ENCODE results near the gene RCAN2.

Gene RCAN2

DNA sequence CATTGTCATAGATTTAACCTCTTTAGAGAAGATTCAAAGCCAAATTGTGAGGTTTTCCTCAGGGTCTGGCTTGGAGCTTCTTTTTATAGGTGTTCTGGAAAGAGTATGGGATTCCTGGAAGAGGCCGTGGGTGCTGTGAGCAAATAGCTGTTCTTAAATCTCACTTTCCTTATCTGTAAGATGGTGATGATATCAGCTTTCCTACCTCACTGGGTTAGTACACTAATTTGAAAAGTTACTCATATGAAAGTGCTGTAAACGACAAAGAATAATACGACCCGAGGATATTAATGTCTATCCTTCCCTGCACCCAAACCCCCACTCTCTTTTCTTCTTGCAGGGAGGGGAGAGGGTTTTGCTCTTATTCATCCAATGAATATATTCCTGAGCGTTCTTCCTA, 203.6 kb downstream of the RCAN2 start:
- no peak for DNase-seq

DNA sequence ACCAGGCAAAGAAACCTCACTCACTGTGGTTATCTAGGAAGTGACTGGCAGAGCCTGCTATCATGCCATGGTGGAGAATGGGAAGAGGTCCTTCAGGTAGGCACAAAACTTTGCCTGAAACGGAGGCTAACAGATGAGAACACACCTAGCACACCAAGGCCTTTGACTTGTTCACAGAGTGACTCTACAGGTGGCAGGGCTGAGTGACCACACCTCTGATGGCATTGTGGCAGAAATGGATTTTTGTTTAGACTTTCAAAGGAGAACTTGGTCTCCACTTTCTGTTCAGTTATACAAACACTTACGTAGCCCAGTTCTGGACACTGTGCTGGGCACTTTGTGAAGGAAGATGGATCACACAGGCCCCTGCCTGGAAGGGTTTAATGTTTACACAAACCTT, 204.2 kb downstream of the RCAN2 start:
- DNase-seq, result no peak

DNA sequence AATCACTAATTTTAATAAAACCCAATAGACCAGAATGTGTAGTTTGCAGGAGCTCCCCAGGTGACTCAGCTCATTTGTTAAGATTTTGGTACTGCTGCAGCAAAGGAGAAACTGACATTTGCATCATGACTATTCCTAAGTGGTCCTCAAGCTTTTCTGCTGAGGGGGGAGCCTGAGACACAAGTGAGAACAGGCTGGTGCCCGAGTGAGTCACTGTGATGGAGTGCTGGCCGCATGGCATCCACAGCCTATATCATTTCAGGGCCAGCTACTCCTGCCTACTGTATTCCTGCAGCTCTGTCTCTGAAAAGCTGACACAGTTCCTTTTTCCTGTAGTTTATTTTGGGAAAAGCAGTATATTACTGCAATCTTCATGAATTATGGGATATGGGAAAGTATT, 206.8 kb downstream of the RCAN2 start:
- DNase-seq, result no peak

DNA sequence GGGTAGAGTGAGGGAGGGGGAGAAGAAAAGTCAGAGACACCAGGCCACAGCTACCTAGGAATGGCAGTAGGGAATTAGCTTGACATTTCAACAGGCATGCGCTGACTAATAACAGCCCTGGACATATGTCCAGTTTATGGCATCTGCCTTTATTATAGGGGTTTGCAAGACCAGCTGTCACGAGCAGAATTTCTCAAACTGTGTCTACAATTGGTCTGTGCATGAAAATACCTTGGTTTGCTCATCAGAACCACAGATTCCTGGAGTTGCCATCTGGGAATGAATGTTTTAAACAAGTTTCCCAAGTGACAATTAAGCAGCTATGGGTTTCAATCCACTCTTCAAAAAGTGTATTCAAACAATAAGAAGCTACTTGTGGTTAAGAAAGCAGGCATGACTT, 210.1 kb downstream of the RCAN2 start:
- DNase-seq, result no peak

DNA sequence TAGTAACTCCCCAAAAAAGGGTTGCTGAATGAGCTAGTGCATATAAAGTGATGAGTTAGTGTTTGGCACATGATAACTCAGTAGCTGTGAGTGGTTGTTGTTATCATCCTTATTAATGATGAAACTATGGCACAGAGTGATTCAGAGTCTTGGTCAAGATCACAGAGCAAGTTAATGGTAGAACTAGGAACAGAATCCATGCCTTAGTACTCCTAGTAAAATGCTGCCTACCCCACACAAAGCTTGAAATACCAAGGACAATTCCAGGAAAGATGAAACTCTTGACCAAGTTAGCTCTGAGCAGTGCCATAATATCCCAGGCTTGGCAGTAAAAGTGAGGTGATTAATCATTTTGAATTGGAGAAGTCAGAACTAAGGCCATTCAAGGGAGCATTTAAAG, 211.4 kb downstream of the RCAN2 start:
- DNase-seq, result no peak

GRCh38 chr6:46276576-46277142, 214.6 kb downstream of the RCAN2 start:
- no peak for DNase-seq

- DNase-seq, result no peak
Observed at GRCh38 chr6:46274502-46274901, 216.7 kb downstream of the RCAN2 start.

GRCh38 chr6:46273911-46274310, 217.3 kb downstream of the RCAN2 start:
- no peak for DNase-seq

DNA sequence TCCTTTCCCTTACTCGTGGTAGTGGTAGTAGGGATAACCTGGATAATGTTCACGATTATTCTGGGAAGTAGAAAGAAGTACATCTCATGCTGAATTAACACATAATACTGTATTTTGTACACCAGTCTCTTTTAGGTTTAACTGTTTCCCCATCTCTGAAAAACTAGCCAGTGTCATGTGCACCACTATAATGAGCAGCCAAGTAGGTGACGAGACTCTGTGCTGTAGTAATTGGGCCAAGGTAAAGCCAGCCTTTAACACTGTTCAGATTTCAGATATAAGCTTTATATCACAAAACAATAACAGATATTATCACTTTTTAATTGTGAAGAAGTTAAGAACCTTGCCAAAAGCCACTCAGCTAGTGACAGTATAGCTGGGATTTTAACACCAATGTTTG, 219.5 kb downstream of the RCAN2 start:
- no peak for DNase-seq

DNA sequence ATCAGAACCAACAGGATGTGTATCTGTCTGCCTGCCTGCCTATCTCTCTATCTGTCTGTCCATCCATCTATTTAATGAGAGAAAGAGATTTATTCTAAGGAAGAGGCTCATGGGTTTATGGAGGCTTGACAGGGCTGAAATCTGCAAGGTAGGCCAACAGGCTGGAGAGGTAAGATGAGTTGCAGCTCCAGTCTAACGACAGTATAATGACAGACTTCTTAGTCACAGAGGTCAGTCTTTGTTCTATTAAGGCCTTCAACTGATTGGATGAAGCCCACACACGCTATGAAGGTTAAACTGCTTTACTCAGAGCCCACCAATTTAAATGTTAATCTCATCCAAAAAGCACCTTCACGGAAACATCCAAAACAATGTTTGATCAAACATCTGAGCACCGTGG, 220.1 kb downstream of the RCAN2 start:
- no peak for DNase-seq

DNA sequence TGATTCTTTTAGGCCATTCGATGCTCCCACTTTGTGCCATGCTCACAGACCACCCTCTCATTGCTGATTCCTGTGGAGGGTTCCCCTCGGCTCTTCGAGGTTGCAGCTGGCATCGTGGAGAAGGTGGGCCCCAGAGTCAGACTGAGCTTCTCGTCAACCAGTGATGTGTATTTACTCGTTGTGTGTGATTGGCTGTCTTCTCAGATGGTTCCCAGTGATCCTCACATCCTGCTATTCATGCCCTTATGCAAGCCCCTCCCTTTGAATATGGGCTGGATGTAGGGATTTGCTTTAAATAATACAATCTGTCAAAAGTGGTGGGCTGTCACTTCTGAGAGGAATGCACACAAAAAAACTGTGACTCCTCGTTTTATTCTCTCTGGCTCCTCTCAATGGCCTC, 220.9 kb downstream of the RCAN2 start:
- DNase-seq, result no peak

DNA sequence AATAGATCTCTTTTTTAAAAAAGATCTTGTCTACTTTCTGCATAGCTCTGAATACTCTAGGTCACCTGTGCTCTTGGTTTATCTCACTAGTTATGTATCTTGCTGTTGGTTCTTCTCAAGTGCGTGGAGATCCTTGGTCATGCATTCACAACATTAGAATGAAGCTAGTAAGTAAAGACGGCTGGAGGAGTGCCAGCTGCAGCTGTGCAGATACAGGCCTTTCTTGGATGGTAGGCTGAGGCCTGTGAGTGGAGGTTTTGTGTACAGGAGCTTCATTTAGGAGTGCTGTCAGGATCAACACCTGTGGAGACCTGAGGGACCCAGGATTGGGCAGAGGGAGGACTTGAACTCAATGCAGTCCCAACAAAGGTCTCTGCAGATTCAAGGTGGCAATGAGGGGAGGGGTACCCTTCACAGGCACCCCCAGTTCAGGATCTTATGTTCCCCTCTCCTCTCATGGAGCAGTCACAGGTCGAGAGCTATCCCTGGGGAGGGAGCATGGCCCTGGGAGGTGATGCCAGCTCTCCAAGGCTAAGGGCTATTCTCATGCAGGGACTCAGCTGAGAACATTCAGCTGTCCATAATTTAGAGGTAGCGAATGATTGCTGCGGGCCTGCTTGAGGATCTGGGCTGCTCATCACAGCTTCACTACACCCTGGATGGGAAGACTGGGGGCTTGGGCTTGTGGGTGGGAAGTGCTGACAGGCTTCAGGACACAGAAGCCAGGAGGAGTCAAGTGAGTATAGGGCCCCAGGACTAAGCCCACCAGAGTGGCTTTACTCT, 221.6 kb downstream of the RCAN2 start:
- DNase-seq, result no peak

- no peak for DNase-seq
Observed at GRCh38 chr6:46267515-46267914, 223.7 kb downstream of the RCAN2 start.

DNA sequence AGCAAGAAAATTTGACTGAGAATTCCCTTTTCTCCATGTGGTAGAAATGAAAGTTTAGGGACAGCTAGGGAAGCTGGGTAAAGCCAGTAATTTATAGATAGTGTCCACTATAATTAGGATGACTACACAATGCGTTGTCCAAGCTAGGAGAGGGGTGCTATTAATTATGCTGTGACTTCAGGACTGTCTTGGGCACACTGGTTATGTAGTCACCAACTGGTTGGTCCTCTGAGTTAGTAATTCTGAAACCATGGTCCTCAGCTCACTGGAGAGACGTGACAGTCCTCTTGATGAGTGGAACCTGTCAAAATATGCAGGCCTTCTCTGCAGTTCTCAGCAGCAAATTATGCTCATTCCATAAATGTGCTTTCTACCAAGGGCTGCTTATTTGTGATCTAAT, 225.9 kb downstream of the RCAN2 start:
- DNase-seq, result no peak

- no peak for DNase-seq
Observed at GRCh38 chr6:46263707-46264086, 227.6 kb downstream of the RCAN2 start.

DNA sequence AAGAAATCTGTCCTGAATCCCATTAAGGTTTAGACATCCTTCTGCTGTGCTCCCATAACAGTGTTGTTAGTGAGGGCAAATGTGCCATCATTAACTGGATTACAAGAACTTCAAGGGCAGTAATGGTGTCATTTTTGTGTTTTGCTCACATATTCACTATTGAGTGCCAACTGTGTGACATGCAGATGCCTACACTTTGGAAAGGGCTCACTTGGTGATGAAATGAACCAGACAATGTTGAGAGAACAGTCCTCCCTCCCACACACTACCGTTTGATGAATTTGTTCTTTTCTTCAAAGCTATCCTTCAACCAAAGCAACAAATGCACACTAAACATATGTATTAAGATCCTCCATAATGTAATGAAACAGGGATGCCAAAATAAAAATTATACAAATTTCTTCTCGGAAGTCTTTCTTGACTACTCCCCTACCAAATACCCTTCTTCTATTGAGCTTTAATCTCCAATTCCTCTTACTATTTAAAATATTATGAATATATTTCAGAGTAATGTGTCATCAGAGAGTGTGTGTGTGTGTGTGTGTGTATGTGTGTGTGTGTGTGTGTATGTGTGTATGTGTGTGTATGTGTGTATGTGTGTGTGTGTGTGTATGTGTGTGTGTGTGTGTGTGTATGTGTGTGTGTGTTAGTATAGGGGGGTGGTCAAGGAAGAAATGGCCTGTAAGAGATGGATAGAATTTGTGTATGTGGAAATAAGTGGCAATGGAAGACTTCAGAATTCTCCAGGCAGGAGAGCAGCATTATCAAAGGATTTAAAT, 228.1 kb downstream of the RCAN2 start:
- DNase-seq, result no peak

DNA sequence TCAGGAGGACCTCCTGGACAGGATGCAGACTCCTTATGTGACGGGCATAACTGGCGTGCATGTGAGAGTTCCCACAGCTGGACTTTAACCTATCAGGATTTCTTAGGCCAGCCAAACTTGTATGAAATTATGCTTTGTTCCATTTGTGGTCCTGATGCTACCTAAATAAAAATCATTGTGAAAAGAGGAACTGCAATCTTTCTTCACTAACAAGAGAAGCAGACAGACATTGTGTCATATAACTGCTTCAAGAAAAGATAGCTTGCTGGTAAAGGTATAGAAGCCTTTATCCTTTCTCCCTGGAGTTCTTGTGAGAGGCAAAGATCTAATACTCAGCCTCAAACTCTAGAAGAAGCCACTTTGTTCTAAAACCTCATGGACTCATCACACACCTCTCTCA, 233.0 kb downstream of the RCAN2 start:
- DNase-seq, result no peak

GRCh38 chr6:46255528-46255927, 235.7 kb downstream of the RCAN2 start:
- DNase-seq, result no peak

DNA sequence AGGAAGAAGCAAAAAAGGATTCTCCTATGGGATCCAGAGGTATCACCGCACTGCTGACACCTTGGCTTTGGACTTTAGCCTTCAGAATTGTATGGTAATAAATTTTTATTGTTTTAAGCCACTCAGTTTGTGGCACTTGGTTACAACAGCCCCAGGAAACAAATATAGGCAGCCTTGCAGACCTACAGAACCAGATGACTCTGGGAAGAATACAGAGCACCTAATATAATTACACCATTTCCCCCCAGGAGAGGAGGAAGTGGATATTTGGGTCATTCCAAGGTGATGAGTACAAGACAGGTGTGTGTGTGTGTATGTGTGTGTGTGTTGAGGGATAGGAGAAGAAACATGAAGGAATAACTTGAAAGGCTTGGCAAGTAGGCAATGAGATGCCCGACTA, 236.3 kb downstream of the RCAN2 start:
- DNase-seq, result no peak

- no peak for DNase-seq
Observed at GRCh38 chr6:46254331-46254730, 236.9 kb downstream of the RCAN2 start.

GRCh38 chr6:46251583-46252339, 239.5 kb downstream of the RCAN2 start:
- DNase-seq, result no peak

DNA sequence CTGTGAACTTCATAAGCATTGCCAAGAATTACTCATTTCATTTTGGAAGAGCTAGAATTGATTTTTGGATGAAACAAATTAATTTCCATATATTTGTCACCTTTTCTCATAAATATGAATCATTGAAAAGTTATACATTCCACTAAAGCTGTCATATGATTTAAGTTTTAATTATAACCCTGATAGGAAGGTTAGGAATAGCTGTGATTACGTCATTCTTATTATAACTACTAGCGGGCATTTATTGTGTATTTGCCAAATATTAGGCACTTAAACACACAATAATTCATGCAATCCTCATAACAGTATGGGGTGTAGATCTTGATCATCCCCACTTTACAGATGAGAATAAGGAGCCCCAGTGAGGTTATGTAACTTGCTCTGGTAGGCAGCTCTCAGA, 243.1 kb downstream of the RCAN2 start:
- no peak for DNase-seq

GRCh38 chr6:46246727-46247126, 244.5 kb downstream of the RCAN2 start:
- DNase-seq, result no peak

DNA sequence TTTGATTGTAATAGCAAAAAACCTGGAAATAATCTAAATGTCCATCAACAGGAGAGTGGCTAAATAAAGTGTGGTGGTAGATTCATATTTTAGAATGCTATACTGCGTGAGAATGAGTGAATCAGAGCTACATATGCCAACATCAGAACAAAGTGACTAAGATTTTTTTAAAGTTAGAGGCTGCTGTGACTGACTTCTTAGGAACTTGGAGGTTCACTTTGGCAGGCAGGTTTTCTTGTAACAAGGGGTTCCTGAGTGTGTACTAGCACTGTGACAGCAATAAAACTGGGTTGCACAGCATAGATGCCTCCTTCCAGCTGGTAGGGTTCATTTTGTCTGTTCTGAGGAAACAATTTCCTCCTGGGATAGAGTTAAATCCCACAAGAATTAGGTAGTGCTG, 245.2 kb downstream of the RCAN2 start:
- DNase-seq, result no peak
